NCI-H1694 (cell line): ENCODE data around the gene INTS7.
"Not testable (repeated sequence)": the region's sequence is repeated elsewhere in the genome, so short reads cannot be mapped to it uniquely, and the experiment has no call there.

Experiments
- DNase-seq: peaks from one replicate; lab custom pipeline; 2025; lab: John Stamatoyannopoulos, UW

INTS7 gene

GRCh38 chr1:211932933-211933254 lies 102.5 kb downstream of the INTS7 start:
- DNase-seq: no peak

GRCh38 chr1:211932231-211932932 lies 103.0 kb downstream of the INTS7 start:
- DNase-seq: no peak

GRCh38 chr1:211929683-211930082 lies 105.7 kb downstream of the INTS7 start:
- DNase-seq: no peak

GRCh38 chr1:211928993-211929637 lies 106.2 kb downstream of the INTS7 start:
- no peak for DNase-seq

GRCh38 chr1:211928290-211928801 lies 107.0 kb downstream of the INTS7 start:
- no peak for DNase-seq

GRCh38 chr1:211925016-211925415 lies 110.3 kb downstream of the INTS7 start:
- DNase-seq: peak; percentile 2

GRCh38 chr1:211924256-211924655 lies 111.1 kb downstream of the INTS7 start:
- no peak for DNase-seq

- no peak for DNase-seq
Observed at GRCh38 chr1:211923095-211923494, 112.3 kb downstream of the INTS7 start.

GRCh38 chr1:211921579-211922095 lies 113.7 kb downstream of the INTS7 start:
- DNase-seq: no peak

GRCh38 chr1:211920602-211921226 lies 114.6 kb downstream of the INTS7 start:
- no peak for DNase-seq

- DNase-seq: no peak
Observed at GRCh38 chr1:211920141-211920572, 115.2 kb downstream of the INTS7 start.

- DNase-seq: no peak
Observed at GRCh38 chr1:211918843-211919414, 116.4 kb downstream of the INTS7 start.

- not testable (repeated sequence) for DNase-seq
Observed at GRCh38 chr1:211916458-211916857, 118.9 kb downstream of the INTS7 start.

- no peak for DNase-seq
Observed at GRCh38 chr1:211915924-211916323, 119.4 kb downstream of the INTS7 start.

GRCh38 chr1:211912844-211913432 lies 122.4 kb downstream of the INTS7 start:
- DNase-seq: no peak

GRCh38 chr1:211912038-211912437 lies 123.3 kb downstream of the INTS7 start:
- DNase-seq: no peak

- no peak for DNase-seq
Observed at GRCh38 chr1:211910913-211911485, 124.4 kb downstream of the INTS7 start.

GRCh38 chr1:211910113-211910884 lies 125.1 kb downstream of the INTS7 start:
- DNase-seq: no peak

GRCh38 chr1:211909395-211909794 lies 126.0 kb downstream of the INTS7 start:
- no peak for DNase-seq

GRCh38 chr1:211908951-211909350 lies 126.4 kb downstream of the INTS7 start:
- no peak for DNase-seq

- DNase-seq: no peak
Observed at GRCh38 chr1:211908453-211908852, 126.9 kb downstream of the INTS7 start.
